GM23338 (cell line): Measurements from ENCODE around the gene MTARC1. TPM values are rescaled to one million over a fixed set of nuclear protein-coding genes. Genes with fewer than 3 reads are reported as not detected.

ENCODE experiments used
- ATAC-seq: fragments of 200-7000 bp; cut with Tn5 transposase; 3 replicates; pipeline ENCODE4 v1.9.1; 2020
- DNase-seq: peaks from one replicate; pipeline ENCODE4 v3.0.0-alpha.2; 2015; ENCODE audit warnings: low spot score
- H2AFZ ChIP-seq: fragments of 200-600 bp; sonication (generic); 2 replicates; pipeline ENCODE4 v1.8.0; 2016; ENCODE audit warnings: antibody characterized with exemption, mild to moderate bottlenecking, moderate library complexity
- H3F3A ChIP-seq: fragments of 200-600 bp; sonication (generic); replicated peaks from 2 replicates; pipeline ENCODE4 v1.8.0; 2017; ENCODE audit warnings: antibody characterized with exemption, mixed run types, low read depth
- H3K27ac ChIP-seq: fragments of 200-600 bp; sonication (generic); 2 replicates; pipeline ENCODE4 v1.6.1; 2016; ENCODE audit warnings: low read depth
- H3K27me3 ChIP-seq: fragments of 200-600 bp; sonication (generic); 2 replicates; pipeline ENCODE4 v1.8.0; 2016; ENCODE audit warnings: mild to moderate bottlenecking, mixed run types, moderate library complexity; ENCODE audit not compliant: insufficient read depth
- H3K36me3 ChIP-seq: fragments of 200-600 bp; sonication (generic); 2 replicates; pipeline ENCODE4 v1.8.0; 2016; ENCODE audit warnings: mild to moderate bottlenecking; ENCODE audit not compliant: insufficient read depth
- H3K4me1 ChIP-seq: fragments of 200-600 bp; sonication (generic); 2 replicates; pipeline ENCODE4 v1.8.0; 2016; ENCODE audit warnings: mild to moderate bottlenecking, moderate library complexity; ENCODE audit not compliant: insufficient read depth
- H3K4me2 ChIP-seq: fragments of 200-600 bp; sonication (generic); 2 replicates; pipeline ENCODE4 v1.7.1; 2017; ENCODE audit warnings: mixed run types
- H3K4me3 ChIP-seq: fragments of 200-600 bp; sonication (generic); 2 replicates; pipeline ENCODE4 v1.6.1; 2016; ENCODE audit warnings: mixed run types
- H3K79me2 ChIP-seq: fragments of 200-600 bp; sonication (generic); replicated peaks from 2 replicates; pipeline ENCODE4 v1.8.0; 2017; ENCODE audit warnings: mild to moderate bottlenecking; ENCODE audit not compliant: insufficient read depth
- H3K9me2 ChIP-seq: fragments of 200-600 bp; sonication (generic); 2 replicates; pipeline ENCODE4 v1.8.0; 2017; ENCODE audit not compliant: insufficient read depth
- H4K20me1 ChIP-seq: fragments of 200-600 bp; sonication (generic); replicated peaks from 2 replicates; pipeline ENCODE4 v1.8.0; 2017; ENCODE audit warnings: mild to moderate bottlenecking; ENCODE audit not compliant: insufficient read depth
- H3K27ac Mint-ChIP-seq: 2 replicates; pipeline ENCODE4 v1.8.0; 2020; ENCODE audit warnings: inconsistent platforms, mild to moderate bottlenecking, moderate library complexity, mixed read lengths
- H3K27me3 Mint-ChIP-seq: 3 replicates; pipeline ENCODE4 v1.8.0; 2022; ENCODE audit warnings: low read depth, mild to moderate bottlenecking, moderate library complexity, mixed read lengths, inconsistent platforms; ENCODE audit not compliant: insufficient read depth, poor library complexity
- H3K36me3 Mint-ChIP-seq: 3 replicates; pipeline ENCODE4 v1.8.0; 2021; ENCODE audit warnings: low read depth, mild to moderate bottlenecking, inconsistent platforms, moderate library complexity, mixed read lengths
- H3K4me1 Mint-ChIP-seq: 3 replicates; pipeline ENCODE4 v1.8.0; 2020; ENCODE audit warnings: mild to moderate bottlenecking, inconsistent platforms, mixed read lengths
- H3K4me3 Mint-ChIP-seq: 3 replicates; pipeline ENCODE4 v1.8.0; 2021; ENCODE audit warnings: moderate library complexity, mild to moderate bottlenecking, inconsistent platforms, mixed read lengths
- H3K9me3 Mint-ChIP-seq: 3 replicates; pipeline ENCODE4 v1.8.0; 2020; ENCODE audit warnings: moderate library complexity, mild to moderate bottlenecking, inconsistent platforms, mixed read lengths
- CREB1 ChIP-seq: fragments of 250-450 bp; sonication (Bioruptor Pico); IDR thresholded peaks from 2 replicates; pipeline ENCODE4 v1.5.0; 2020; ENCODE audit warnings: low read depth, mild to moderate bottlenecking, moderate library complexity
- EZH2 ChIP-seq: fragments of 200-600 bp; sonication (generic); IDR thresholded peaks from one replicate; pipeline ENCODE4 v1.8.0; 2017; ENCODE audit warnings: antibody characterized with exemption, mild to moderate bottlenecking, low read depth; ENCODE audit not compliant: unreplicated experiment
- EZH2phosphoT487 ChIP-seq: fragments of 200-600 bp; sonication (generic); IDR thresholded peaks from one replicate; pipeline ENCODE4 v1.8.1; 2018; ENCODE audit warnings: antibody characterized with exemption; ENCODE audit not compliant: unreplicated experiment
- JUNB ChIP-seq: IDR thresholded peaks from one replicate; pipeline ENCODE4 v1.6.1; 2016; ENCODE audit warnings: antibody characterized with exemption; ENCODE audit not compliant: unreplicated experiment
- NANOG ChIP-seq: IDR thresholded peaks from 2 replicates; pipeline ENCODE4 v1.6.1; 2016; ENCODE audit warnings: antibody characterized with exemption, borderline replicate concordance
- POLR2AphosphoS5 ChIP-seq: IDR thresholded peaks from 2 replicates; pipeline ENCODE4 v1.6.1; 2016; ENCODE audit warnings: antibody characterized with exemption, low read depth
- STAT1 ChIP-seq: IDR thresholded peaks from one replicate; pipeline ENCODE4 v1.6.1; 2016; ENCODE audit warnings: antibody characterized with exemption; ENCODE audit not compliant: unreplicated experiment
- ZNF114 ChIP-seq: fragments of 250-450 bp; sonication (Bioruptor Pico); IDR thresholded peaks from 2 replicates; pipeline ENCODE4 v1.5.0; 2020; ENCODE audit warnings: mild to moderate bottlenecking, moderate library complexity
- ZNF331 ChIP-seq: fragments of 250-450 bp; sonication (Bioruptor Pico); IDR thresholded peaks from 2 replicates; pipeline ENCODE4 v1.5.0; 2020; ENCODE audit warnings: low read depth, mild to moderate bottlenecking, moderate library complexity
- polyA plus RNA-seq: library from polyadenylated mRNA; unstranded; fragments of >200 nt; fragmentation: Nextera tagmentation; extraction: Ambion mirVana; gene quantifications from 2 replicates; pipeline ENCODE4 v1.2.1, GENCODE V29; 2016
- total RNA-seq: library from RNA; depleted of rRNA; stranded (reverse); fragments of >200 nt; shearing (Covaris generic); gene quantifications from 2 replicates; pipeline ENCODE4 v1.2.3, GENCODE V29; 2014
- TF ChIP-seq, protein P1 (sequence below): IDR thresholded peaks from one replicate; pipeline ENCODE4 v1.6.1; 2018; ENCODE audit warnings: antibody characterized with exemption; ENCODE audit not compliant: unreplicated experiment
- TF ChIP-seq, protein P2 (sequence below): IDR thresholded peaks from 2 replicates; pipeline ENCODE4 v1.6.1; 2016; ENCODE audit warnings: antibody characterized with exemption
- TF ChIP-seq, protein P3 (sequence below): fragments of 250-450 bp; sonication (Bioruptor Pico); IDR thresholded peaks from 2 replicates; pipeline ENCODE4 v1.5.0; 2020; ENCODE audit warnings: mild to moderate bottlenecking, moderate library complexity
- TF ChIP-seq, protein P4 (sequence below), 2 experiments: fragments of 200-600 bp in 1 of 2; sonication (generic) in 1 of 2; conservative IDR thresholded peaks; 2 replicates each; pipeline versions ENCODE4 v1.5.1 to v1.6.1; 2016 to 2017; ENCODE audit warnings: antibody characterized with exemption in 2 of 2, low read depth in 2 of 2, mild to moderate bottlenecking in 2 of 2, moderate library complexity in 1 of 2

MTARC1 gene
- total and polyA plus RNA-seq, 2 experiments from 2014 or later, result 33.9 to 34.6 TPM

DNA sequence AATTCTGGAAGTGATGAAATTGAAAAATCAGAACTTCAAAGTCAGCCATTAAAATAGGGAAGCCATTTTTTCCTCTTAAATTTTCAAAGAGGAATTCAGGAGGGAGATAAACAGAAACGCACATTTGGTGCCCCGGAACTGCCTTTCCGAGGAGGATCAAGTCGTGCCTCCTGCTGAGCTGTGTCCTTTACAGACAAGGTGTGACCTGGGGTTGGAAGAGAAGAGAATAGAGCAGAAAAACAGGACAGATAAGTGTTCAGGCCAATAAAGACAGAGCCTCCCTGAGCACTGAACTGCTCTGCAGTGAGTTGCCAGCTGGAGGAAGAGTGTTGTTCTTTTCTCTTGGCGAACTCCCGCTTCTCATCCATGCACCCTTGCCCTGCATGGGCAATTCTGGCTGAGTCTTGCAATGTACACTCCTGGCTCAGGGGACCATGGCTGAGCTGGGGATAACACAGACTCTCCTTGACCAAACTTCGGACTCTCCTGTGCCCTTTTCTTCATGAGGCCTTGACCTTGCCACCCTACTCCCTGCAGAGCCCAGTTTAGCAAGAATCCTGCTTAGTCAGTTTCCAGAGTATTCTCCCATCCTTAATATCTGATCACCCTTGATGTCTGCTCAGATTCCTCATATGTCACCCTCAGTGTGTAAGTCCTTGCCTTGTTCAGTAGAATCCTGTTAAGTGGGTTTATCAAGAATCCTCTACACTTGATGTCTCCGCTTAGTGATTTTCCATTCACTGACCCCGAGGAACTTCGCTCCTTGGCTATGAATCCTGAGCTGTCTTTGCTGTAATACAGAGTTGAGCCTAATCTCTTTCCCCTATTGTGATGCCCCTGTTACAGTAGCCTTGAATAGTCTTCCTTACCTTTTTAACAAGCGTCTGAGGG lies 1.3 kb upstream of the MTARC1 start:
- Mint-ChIP-seq H3K27me3 (peaks cover 5% of the 10 kb centered on the region), H3K4me3 (peak overlapping the region; percentile 88), H3K36me3 (peaks cover 13% of the 10 kb centered on the region), H3K27ac (no peak overlapping the region), H3K9me3 (no peaks in the 10 kb centered on the region), H3K4me1 (peaks cover 15% of the 10 kb centered on the region)
- no peaks in the 10 kb centered on the region for H3K27me3 ChIP-seq
- peaks cover 16% of the 10 kb centered on the region for H4K20me1 ChIP-seq
- peak overlapping the region; percentile 99; the same call in 1 of the 2 replicates for H2AFZ ChIP-seq
- H3K9me2 ChIP-seq, result no peaks in the 10 kb centered on the region
- H3F3A ChIP-seq, result no peaks in the 10 kb centered on the region
- H3K36me3 ChIP-seq, result 0 out of 2 replicates have a peak, but pooled peaks cover 3% of the 10 kb centered on the region
- ATAC-seq, result no peak
- H3K4me2 ChIP-seq, result peak overlapping the region; percentile 79
- peak overlapping the region; percentile 61 for H3K4me3 ChIP-seq
- DNase-seq, result no peak
- peaks cover 30% of the 10 kb centered on the region for H3K79me2 ChIP-seq
- H3K4me1 ChIP-seq, result peaks cover 16% of the 10 kb centered on the region
- TF ChIP-seq, protein P1, sequence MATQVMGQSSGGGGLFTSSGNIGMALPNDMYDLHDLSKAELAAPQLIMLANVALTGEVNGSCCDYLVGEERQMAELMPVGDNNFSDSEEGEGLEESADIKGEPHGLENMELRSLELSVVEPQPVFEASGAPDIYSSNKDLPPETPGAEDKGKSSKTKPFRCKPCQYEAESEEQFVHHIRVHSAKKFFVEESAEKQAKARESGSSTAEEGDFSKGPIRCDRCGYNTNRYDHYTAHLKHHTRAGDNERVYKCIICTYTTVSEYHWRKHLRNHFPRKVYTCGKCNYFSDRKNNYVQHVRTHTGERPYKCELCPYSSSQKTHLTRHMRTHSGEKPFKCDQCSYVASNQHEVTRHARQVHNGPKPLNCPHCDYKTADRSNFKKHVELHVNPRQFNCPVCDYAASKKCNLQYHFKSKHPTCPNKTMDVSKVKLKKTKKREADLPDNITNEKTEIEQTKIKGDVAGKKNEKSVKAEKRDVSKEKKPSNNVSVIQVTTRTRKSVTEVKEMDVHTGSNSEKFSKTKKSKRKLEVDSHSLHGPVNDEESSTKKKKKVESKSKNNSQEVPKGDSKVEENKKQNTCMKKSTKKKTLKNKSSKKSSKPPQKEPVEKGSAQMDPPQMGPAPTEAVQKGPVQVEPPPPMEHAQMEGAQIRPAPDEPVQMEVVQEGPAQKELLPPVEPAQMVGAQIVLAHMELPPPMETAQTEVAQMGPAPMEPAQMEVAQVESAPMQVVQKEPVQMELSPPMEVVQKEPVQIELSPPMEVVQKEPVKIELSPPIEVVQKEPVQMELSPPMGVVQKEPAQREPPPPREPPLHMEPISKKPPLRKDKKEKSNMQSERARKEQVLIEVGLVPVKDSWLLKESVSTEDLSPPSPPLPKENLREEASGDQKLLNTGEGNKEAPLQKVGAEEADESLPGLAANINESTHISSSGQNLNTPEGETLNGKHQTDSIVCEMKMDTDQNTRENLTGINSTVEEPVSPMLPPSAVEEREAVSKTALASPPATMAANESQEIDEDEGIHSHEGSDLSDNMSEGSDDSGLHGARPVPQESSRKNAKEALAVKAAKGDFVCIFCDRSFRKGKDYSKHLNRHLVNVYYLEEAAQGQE, result no peak
- no peak for TF ChIP-seq ZNF331
- TF ChIP-seq NANOG, result no peak
- TF ChIP-seq, protein P2, sequence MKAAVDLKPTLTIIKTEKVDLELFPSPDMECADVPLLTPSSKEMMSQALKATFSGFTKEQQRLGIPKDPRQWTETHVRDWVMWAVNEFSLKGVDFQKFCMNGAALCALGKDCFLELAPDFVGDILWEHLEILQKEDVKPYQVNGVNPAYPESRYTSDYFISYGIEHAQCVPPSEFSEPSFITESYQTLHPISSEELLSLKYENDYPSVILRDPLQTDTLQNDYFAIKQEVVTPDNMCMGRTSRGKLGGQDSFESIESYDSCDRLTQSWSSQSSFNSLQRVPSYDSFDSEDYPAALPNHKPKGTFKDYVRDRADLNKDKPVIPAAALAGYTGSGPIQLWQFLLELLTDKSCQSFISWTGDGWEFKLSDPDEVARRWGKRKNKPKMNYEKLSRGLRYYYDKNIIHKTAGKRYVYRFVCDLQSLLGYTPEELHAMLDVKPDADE, result no peak
- TF ChIP-seq POLR2AphosphoS5, result no peak
- no peak for TF ChIP-seq EZH2
- no peak for TF ChIP-seq EZH2phosphoT487
- TF ChIP-seq, protein P3, sequence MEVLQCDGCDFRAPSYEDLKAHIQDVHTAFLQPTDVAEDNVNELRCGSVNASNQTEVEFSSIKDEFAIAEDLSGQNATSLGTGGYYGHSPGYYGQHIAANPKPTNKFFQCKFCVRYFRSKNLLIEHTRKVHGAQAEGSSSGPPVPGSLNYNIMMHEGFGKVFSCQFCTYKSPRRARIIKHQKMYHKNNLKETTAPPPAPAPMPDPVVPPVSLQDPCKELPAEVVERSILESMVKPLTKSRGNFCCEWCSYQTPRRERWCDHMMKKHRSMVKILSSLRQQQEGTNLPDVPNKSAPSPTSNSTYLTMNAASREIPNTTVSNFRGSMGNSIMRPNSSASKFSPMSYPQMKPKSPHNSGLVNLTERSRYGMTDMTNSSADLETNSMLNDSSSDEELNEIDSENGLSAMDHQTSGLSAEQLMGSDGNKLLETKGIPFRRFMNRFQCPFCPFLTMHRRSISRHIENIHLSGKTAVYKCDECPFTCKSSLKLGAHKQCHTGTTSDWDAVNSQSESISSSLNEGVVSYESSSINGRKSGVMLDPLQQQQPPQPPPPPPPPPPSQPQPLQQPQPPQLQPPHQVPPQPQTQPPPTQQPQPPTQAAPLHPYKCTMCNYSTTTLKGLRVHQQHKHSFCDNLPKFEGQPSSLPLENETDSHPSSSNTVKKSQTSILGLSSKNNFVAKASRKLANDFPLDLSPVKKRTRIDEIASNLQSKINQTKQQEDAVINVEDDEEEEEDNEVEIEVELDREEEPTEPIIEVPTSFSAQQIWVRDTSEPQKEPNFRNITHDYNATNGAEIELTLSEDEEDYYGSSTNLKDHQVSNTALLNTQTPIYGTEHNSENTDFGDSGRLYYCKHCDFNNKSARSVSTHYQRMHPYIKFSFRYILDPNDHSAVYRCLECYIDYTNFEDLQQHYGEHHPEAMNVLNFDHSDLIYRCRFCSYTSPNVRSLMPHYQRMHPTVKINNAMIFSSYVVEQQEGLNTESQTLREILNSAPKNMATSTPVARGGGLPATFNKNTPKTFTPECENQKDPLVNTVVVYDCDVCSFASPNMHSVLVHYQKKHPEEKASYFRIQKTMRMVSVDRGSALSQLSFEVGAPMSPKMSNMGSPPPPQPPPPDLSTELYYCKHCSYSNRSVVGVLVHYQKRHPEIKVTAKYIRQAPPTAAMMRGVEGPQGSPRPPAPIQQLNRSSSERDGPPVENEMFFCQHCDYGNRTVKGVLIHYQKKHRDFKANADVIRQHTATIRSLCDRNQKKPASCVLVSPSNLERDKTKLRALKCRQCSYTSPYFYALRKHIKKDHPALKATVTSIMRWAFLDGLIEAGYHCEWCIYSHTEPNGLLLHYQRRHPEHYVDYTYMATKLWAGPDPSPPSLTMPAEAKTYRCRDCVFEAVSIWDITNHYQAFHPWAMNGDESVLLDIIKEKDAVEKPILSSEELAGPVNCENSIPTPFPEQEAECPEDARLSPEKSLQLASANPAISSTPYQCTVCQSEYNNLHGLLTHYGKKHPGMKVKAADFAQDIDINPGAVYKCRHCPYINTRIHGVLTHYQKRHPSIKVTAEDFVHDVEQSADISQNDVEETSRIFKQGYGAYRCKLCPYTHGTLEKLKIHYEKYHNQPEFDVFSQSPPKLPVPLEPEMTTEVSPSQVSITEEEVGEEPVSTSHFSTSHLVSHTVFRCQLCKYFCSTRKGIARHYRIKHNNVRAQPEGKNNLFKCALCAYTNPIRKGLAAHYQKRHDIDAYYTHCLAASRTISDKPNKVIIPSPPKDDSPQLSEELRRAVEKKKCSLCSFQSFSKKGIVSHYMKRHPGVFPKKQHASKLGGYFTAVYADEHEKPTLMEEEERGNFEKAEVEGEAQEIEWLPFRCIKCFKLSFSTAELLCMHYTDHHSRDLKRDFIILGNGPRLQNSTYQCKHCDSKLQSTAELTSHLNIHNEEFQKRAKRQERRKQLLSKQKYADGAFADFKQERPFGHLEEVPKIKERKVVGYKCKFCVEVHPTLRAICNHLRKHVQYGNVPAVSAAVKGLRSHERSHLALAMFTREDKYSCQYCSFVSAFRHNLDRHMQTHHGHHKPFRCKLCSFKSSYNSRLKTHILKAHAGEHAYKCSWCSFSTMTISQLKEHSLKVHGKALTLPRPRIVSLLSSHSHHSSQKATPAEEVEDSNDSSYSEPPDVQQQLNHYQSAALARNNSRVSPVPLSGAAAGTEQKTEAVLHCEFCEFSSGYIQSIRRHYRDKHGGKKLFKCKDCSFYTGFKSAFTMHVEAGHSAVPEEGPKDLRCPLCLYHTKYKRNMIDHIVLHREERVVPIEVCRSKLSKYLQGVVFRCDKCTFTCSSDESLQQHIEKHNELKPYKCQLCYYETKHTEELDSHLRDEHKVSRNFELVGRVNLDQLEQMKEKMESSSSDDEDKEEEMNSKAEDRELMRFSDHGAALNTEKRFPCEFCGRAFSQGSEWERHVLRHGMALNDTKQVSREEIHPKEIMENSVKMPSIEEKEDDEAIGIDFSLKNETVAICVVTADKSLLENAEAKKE, result no peak
- no peak for TF ChIP-seq STAT1
- TF ChIP-seq JUNB, result no peak
- no peak for TF ChIP-seq ZNF114 (CRISPR knock-in tag)
- TF ChIP-seq CREB1 (CRISPR knock-in tag), result no peak
- TF ChIP-seq, protein P4, sequence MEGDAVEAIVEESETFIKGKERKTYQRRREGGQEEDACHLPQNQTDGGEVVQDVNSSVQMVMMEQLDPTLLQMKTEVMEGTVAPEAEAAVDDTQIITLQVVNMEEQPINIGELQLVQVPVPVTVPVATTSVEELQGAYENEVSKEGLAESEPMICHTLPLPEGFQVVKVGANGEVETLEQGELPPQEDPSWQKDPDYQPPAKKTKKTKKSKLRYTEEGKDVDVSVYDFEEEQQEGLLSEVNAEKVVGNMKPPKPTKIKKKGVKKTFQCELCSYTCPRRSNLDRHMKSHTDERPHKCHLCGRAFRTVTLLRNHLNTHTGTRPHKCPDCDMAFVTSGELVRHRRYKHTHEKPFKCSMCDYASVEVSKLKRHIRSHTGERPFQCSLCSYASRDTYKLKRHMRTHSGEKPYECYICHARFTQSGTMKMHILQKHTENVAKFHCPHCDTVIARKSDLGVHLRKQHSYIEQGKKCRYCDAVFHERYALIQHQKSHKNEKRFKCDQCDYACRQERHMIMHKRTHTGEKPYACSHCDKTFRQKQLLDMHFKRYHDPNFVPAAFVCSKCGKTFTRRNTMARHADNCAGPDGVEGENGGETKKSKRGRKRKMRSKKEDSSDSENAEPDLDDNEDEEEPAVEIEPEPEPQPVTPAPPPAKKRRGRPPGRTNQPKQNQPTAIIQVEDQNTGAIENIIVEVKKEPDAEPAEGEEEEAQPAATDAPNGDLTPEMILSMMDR (conservative IDR thresholded peaks at IDR 0.05; ENCODE audit: low read depth in 2 of 2), result no peak
- peak overlapping the region; percentile 72; the same call in 1 of the 2 replicates for H3K27ac ChIP-seq
